IPS-NIHi7 (cell line): ENCODE results near the gene ELN.
"Not testable (repeated sequence)": the region's sequence is repeated elsewhere in the genome, so short reads cannot be mapped to it uniquely, and the experiment has no call there.

Source experiments
- DNase-seq: peaks from one replicate; pipeline ENCODE4 v3.0.0; 2012; ENCODE audit warnings: mixed read lengths; ENCODE audit errors: extremely low spot score

The ELN gene

DNA sequence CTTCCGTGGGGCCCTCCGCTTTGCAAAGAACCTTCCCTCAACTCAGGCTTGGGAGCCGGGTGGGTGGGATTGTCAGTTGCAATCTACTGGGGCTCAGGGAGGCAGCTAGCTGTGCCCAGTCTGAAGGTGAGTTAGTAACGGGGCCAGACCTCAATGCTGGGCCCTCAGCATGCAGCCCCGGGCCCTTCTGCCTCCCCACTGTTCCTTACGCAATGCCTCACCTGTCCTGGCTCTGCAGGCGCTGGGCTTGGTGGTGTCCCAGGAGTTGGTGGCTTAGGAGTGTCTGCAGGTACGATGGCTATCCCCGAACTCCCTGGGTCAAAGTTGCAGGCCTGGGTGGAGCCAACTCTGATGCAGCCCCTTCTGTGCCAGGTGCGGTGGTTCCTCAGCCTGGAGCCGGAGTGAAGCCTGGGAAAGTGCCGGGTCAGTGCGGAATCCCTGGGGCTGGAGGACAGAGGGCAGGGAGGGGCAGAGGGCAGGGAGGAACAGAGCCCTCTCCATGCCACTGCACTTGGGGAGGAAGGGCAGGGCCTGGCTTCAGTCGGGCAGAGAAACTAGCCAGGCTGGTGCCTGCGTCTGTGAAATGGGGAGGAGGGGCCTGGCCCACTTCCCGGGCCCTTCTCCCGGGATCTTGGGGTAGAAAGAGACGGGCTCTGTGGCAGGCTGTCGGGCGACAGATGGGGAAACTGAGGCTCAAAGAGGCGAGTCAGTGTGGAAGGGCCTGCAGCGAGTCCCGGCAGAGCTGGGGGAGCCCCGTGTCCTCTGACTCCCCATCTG is 15.0 kb downstream of the ELN start:
- no peak for DNase-seq

DNA sequence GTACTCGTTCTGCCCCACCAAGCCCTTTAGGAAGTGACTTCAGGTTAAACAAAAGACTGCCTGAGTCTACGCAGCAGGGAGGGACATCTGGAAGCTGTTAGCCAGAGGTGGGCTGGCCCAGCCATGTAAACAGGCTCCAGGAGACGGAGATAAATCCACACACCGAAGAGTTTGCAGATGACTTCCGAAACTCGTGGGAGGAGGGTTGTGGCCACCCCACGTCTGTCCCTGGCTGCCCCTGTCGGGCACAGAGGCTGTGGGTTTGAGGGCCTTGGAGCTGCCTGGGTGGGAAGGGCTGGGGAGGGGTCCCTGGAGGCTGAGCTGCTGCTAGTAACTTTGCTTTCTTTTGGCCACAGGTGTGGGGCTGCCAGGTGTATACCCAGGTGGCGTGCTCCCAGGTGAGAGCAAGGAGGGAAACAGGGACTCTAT is 15.6 kb downstream of the ELN start:
- no peak for DNase-seq

DNA sequence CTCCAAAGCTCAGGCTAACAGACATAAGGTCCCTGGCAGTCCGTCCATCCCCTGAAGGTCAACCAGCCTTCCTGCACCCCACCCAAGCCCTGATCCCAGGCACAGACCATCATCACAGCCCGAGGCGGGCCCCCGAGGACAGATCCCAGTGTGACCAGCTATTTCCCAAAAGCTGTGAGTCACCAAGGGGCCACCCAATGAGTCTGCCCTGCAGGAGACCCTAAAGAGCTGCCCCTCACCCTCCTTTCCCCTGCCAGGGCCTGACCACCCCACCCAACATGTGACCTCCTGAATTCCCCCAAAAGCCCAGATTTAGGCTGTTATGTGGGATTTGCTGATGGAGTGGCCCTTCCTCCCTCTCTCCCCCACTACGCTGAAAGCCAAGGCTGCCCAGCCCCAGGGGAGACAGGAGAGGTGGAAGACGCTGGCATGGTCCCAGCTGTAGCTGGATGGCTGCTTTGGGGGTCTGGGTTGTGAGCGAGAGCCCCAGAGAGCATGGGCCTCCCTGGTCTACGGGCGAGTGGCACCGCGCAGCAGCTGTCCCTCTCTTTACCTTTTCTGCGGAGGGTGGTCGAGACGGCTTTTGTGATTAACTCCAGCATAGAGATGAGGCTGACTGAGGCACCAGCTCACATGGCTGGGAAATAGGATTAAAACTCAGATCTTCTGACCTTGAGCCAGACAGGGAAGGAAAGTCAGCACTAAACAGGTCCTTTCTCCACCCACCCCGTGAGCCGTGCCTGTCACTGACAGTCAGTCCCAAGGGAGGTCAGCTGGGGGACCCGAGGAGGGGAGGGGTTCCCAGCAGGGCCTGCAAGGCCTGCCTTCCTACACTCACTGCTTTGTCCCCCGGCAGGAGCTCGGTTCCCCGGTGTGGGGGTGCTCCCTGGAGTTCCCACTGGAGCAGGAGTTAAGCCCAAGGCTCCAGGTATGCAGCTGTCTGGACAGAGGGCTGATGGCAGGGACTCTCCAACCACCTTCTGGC is 16.7 kb downstream of the ELN start:
- no peak for DNase-seq

DNA sequence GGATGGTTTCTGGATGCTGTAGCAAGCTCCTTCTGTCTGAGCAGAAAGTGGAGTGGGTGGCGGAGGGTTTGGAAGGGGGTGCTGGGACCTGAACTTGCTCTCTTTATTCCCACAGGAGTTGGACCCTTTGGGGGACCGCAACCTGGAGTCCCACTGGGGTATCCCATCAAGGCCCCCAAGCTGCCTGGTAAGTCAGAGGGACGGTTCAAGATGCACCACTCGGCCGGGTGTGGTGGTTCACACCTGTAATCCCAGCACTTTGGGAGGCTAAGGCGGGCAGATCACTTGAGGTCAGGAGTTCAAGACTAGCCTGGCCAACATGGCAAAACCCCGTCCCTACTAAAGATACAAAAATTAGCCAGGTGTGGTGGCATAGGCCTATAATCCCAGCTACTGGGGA is 18.6 kb downstream of the ELN start:
- not testable (repeated sequence) for DNase-seq

DNA sequence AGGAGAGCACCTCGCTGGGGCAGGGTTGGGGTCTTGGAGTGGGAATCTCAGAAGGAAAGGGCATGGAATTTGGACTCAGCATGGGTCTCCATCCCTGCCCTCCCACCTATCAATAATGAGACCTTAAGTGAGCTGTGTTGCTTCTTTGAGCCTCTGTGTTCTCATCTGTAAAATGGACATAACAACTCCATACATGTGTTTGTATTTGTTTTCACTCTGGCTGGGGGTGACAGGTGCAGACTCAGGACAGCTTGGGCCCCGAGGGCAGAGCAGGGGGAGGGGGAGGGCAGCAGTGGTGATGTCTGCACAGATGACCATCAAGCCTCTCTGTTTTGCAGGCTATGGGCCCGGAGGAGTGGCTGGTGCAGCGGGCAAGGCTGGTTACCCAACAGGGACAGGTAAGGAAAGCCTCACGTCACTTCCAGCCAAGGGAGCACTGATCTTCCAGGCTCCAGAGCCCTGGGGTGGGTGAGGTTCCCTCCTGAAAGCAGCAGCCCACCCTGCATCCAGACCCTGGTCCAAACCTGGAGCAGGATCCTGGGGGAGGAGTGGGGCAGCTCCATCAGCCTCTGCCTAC is 19.9 kb downstream of the ELN start:
- no peak for DNase-seq

DNA sequence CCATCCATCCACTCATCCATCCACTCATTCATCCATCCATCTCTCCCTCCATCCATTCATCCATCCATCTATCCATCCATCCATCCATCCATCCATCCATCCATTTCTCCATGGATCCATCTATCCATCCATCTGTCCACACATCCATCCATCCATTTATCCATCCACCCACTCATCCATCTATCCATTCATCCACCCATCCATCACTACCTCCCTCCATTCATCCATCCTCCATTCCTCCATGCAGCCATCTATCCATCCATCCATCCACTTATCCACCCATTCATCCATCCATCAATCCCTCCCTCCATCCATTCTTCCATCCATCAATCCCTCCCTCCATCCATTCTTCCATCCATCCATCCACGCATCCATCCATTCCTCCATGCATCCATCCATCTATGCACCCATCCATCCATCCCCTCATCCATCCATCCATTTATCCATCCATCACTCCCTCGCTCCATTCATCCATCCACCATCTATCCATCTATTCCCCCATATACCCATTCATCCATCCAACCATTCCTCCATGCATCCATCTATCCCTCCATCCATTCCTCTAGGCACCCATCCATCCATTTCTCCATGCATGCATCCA is 21.1 kb downstream of the ELN start:
- no peak for DNase-seq

DNA sequence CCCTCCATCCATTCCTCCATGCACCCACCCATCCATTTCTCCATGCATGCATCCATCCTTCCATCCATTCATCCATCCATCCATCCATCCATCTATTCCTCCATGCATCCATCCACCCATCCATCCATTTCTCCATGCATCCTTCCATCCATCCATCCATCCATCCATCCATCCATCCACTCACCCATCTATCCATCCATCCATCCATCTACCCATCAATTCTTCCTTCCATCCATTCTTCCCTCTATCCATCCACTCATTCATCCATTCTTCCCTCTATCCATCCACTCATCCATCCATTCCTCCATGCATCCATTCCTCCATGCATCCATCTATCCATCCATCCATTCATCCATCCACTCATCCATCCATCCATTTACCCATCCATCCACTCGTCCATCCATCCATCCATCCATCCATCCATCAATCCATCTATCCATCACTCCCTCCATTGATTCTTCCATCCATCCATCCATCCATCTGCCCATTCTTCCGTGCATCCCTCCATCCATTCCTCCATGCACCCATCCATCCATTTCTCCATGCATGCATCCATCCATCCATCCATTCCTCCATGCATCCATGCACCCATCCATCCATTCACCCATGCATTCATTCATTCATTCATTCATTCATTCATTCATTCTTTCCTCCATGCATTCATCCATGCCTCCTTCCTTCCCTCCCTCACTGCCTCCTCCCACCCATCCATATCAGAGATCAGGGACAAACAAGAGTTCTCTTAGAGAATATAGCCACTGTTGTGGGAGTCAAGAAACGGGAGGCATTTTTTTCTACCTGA is 22.2 kb downstream of the ELN start:
- no peak for DNase-seq

DNA sequence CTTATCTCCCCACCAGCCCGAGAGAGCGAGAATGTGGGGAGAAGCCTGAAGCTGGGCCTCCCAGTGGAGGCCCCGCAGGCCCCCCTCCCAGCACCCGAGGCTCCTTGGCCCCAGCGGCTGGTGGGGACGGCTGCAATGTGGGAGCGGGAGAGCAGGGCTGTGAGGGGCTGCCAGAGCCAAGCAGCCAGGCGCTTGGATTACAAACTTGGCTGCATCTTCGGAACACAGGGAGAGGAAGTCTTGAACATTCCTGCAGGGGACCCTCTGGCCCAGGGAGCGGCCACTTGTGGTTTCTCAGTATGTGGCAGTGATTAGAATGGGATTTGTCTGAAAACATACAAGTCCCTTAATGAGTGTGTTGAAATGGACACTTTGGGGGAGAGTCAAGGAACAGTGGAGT is 23.2 kb downstream of the ELN start:
- DNase-seq: no peak

DNA sequence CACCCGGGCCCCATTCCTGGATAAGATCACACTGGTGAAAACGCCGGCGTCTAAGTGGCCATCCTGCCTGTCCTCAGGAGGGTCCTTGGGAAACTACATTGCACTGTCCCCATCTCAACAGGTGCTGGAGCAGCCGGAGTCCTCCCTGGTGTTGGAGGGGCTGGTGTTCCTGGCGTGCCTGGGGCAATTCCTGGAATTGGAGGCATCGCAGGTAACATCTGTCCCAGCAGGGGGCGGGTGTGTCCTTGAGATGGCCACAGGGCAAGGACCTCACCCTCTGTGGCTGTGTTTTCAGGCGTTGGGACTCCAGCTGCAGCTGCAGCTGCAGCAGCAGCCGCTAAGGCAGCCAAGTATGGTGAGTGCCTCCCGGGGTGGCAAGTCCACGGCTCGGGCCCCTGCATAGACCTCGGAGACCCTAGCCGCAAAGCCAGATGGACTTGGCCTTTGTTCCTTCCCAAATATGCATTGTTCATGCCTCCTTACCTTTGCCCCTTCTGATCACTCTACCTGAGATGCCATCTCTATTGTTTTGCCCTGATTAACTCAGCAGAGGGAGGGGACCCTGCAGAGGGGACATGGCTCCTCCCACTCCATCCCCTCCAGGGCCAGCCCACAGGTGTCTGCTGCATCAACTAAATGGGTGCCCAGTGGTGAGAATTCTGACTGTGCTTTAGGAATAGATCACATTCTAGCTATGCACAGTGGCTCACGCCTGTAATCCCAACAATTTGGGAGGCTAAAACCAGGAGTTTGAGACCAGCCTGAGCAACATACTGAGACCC is 23.8 kb downstream of the ELN start:
- peak; percentile 71 for DNase-seq

DNA sequence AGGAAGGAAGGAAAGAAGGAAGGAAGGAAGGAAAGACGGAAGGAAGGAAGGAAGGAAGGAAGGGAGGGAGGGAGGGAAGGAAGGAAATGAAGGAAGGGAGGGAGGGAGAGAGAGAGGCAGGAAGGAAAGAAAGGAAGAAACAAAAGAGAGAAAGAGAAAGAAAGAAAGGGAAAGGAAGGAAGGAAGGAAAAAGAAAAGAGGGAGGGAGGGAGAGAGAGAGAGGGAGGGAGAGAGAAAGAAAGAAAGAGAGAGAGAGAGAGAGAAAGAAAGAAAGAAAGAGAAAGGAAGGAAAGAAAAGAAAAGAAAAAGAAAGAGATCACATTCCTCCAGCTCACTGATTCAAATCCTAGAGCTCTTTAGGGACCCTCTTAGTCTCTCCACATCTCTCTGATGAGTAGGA is 24.7 kb downstream of the ELN start:
- no peak for DNase-seq

DNA sequence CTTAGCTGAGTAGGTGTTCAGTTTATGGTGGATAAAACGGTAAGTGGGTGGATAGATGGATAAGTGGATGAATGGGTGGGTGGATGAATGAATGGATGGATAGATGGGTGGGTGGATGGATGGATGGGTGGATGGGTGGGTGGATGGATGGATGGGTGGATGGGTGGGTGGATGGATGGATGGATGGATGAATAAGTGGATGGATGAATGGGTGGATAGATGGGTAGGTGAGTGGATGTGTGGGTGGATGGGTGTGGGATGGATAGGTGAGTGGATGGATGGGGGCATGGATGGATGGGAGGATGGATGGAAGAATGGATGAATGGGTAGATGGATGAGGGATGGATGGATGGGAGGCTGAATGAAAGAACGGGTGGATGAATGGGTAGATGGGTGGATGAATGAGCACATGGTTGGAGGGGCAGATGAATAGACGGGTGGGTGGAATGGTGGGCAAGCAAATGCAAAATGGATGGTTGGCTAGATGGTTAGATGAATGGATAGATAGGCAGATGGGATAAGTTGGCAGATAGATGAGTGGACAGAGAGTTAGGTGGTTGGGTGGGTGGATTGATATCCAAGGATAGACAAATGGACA is 25.7 kb downstream of the ELN start:
- DNase-seq: no peak

DNA sequence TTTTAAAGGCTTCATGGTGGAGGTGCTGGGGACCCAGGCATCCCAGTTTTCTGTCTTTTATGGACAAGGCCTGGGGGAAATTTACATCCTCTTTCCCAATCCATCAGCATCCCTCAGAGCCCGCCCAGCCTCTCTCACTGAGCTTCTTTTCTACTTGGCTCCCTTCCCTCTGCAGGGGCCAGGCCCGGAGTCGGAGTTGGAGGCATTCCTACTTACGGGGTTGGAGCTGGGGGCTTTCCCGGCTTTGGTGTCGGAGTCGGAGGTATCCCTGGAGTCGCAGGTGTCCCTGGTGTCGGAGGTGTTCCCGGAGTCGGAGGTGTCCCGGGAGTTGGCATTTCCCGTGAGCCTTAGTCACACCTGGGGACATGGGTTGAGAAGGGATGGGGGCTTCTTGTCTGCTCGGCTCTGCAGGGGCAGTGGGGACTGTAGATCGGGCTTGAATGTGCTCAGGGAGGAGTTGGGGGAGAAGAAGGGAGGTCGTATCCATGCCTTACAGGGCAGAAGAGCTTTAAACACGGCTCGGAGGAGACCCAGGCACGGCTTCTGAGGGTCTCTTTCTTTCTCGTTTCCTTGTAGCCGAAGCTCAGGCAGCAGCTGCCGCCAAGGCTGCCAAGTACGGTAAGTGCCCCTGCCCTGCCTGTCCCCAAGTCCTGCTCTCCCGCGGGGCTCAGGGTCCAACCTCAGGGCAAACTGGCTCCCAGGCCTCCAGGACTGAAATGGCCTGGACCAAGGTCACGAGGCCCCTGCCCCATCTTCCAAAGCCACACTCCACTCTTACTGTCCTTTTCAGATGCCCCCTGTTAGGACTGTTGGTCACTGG is 28.3 kb downstream of the ELN start:
- no peak for DNase-seq

DNA sequence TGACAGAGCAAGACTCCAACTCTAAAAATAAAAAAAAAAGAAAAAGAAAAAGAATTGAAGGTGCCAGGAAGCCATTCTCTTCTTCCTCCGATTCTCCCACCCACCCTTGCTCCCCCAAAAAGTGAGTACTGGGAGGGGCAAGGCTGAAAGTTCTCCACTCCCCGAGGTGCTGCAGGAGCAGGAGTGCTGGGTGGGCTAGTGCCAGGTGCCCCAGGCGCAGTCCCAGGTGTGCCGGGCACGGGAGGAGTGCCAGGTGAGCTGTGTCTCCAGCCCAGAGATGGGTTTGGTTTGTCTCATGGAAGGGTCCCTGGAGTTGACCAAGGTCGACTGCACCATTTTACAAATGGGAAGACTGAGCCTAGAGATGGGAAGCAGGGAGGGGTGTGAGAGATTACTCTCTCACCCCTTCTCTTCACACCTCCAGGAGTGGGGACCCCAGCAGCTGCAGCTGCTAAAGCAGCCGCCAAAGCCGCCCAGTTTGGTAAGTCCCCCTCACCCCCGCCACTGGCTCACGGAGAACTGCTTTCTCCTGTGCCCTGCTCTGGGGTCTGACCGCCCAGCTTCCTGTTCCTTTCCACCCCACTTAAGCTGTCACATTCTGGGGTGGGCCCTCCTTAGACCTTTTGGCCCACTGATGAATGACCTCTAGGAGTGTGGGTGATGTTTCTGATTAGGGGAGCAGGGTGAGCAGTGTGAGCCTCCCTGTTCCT is 29.4 kb downstream of the ELN start:
- DNase-seq: peak; percentile 7

DNA sequence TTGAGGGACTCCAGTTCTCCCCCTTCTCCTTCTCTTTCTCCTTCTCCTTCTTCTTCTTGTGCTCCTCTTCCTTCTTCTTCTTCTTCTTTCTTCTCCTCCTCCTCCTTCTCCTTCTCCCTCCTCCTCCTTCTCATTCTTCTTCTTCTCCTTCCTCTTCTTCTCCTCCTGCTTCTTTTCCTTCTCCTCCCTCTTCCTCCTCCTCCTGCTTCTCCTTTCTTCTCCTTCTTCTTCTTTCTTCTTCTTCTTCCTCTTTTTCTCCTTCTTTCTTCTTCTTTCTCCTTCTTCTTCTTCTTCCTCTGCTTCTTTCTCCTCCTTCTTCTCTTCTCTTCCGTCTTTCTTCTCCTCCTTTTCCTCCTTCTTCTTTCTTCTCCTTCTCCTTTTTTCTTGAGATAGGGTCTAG is 30.0 kb downstream of the ELN start:
- DNase-seq: no peak

DNA sequence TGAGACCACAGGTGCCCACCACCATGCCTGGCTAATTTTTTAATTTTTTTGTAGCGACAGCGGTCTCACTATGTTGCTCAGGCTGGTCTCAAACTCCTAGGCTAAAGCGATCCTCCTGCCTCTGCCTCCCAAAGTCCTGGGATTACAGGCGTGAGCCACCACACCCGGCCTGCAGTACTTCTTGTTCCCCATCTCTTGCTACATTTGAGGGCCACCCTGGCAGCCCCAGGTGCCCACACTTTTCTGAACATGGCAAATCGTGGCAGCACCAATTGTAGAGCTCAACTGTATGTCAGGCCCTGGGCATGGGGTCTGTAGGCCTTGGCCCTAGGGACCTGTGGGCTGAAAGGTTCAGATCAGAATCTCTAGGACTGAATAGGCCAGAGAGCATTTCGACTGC is 30.5 kb downstream of the ELN start:
- no peak for DNase-seq

DNA sequence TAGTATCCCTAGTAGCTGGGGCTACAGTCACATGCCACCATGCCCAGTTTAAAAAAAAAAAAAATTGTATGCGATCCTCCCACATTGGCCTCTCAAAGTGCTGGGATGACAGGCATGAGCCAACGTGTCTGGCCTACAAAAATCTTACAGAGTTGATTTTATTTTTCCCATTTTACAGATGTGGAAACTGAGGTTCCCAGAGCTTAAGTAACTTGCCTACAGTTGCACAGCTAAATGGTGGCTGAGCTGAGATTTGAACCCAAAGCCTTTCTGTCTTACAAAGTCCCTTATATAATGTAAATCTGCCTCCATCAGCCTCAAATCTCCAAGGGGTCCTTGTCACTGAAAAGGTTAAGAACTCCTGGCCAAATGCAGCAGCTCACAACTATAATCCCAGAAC is 31.1 kb downstream of the ELN start:
- DNase-seq: no peak

DNA sequence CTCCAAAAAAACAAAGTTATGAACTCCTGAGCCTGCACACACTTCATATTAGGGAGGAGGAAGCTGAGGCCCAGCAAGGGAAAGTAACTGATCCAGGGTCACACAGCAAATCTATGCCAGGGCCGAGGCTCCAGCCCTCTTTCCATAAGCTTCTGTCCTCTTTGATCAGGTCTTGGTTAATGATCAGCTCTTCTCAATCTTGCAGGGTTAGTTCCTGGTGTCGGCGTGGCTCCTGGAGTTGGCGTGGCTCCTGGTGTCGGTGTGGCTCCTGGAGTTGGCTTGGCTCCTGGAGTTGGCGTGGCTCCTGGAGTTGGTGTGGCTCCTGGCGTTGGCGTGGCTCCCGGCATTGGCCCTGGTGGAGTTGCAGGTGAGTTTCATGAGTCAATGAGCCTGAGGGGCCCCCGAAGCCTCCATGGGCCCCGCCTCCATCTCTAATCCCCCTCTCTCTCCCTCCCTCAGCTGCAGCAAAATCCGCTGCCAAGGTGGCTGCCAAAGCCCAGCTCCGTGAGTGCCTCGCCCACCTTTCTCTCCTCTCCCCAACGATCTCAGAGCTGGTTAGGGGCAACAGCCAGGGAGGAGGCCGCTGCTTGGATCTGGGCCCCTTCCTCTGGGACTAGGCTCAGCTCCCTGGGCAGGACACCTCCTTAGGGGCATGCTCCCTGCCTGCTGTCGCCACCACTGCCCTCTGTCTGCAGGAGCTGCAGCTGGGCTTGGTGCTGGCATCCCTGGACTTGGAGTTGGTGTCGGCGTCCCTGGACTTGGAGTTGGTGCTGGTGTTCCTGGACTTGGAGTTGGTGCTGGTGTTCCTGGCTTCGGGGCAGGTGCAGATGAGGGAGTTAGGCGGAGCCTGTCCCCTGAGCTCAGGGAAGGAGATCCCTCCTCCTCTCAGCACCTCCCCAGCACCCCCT is 32.0 kb downstream of the ELN start:
- DNase-seq: peak; percentile 11
